ENCODE results near the gene RPS6KA1. TPM values are rescaled to one million over a fixed set of nuclear protein-coding genes. Genes with fewer than 3 reads are reported as not detected.
"Not testable (repeated sequence)": the region's sequence is repeated elsewhere in the genome, so short reads cannot be mapped to it uniquely, and the experiment has no call there.

Gene RPS6KA1
- total RNA-seq, 1 donor from 2014 or later, result 9.6 TPM

- intact Hi-C loops (cut with DNase I), result no loop called here
- Histone ChIP-seq H3K4me3 (no peak overlapping the region), H3K36me3 (no peaks in the 10 kb centered on the region), H3K4me1 (no peaks in the 10 kb centered on the region), H3K27me3 (no peaks in the 10 kb centered on the region), H3K9me3 (no peaks in the 10 kb centered on the region), H3K27ac (no peak overlapping the region)
- no peak for TF ChIP-seq CTCF (IDR thresholded peaks at IDR 0.05)
- no peak for DNase-seq (ENCODE audit: low spot score in 2 of 2)
These were observed 35.6 kb upstream of the RPS6KA1 start for GRCh38 chr1:26493938-26494337.

GRCh38 chr1:26496861-26497260, 32.7 kb upstream of the RPS6KA1 start:
- H3K4me1 ChIP-seq, result peaks cover 0 to 7% of the 10 kb centered on the region in 2 donors
- H3K36me3 ChIP-seq, result no peaks in the 10 kb centered on the region
- no peak overlapping the region for H3K27ac ChIP-seq
- TF ChIP-seq CTCF (IDR thresholded peaks at IDR 0.05), result no peak
- no peak for DNase-seq (ENCODE audit: low spot score in 2 of 2)
- intact Hi-C loops (cut with DNase I), result no loop called here
- H3K9me3 ChIP-seq, result no peaks in the 10 kb centered on the region
- no peaks in the 10 kb centered on the region for H3K27me3 ChIP-seq
- no peak overlapping the region for H3K4me3 ChIP-seq

GRCh38 chr1:26498894-26499293, 30.7 kb upstream of the RPS6KA1 start:
- Histone ChIP-seq H3K27ac (no peak overlapping the region), H3K27me3 (no peaks in the 10 kb centered on the region), H3K4me1 (peaks cover 0 to 7% of the 10 kb centered on the region in 2 donors), H3K36me3 (no peaks in the 10 kb centered on the region), H3K4me3 (no peak overlapping the region), H3K9me3 (no peaks in the 10 kb centered on the region)
- intact Hi-C loops (cut with DNase I), result no loop called here
- TF ChIP-seq CTCF (IDR thresholded peaks at IDR 0.05), result no peak
- no peak for DNase-seq (ENCODE audit: low spot score in 2 of 2)

- Histone ChIP-seq H3K9me3 (no peaks in the 10 kb centered on the region), H3K4me3 (peak overlapping the region; percentile 90 to 95), H3K36me3 (no peaks in the 10 kb centered on the region), H3K4me1 (peaks cover 0 to 7% of the 10 kb centered on the region in 2 donors), H3K27me3 (no peaks in the 10 kb centered on the region), H3K27ac (peak overlapping the region; percentile 81 to 83)
- intact Hi-C loops (cut with DNase I), result loop anchor here (1.0 to 2.0 kb wide), 2 partner anchors 28 to 289 kb away; partner anchors contain the start of gene HMGN2
- no peak for TF ChIP-seq CTCF (IDR thresholded peaks at IDR 0.05)
- DNase-seq (ENCODE audit: low spot score in 2 of 2), result peak; percentile 41 to 92
These were observed 28.9 kb upstream of the RPS6KA1 start for GRCh38 chr1:26500488-26501175.

GRCh38 chr1:26510711-26511110, 18.9 kb upstream of the RPS6KA1 start:
- intact Hi-C loops (cut with DNase I); H3K9me3 ChIP-seq; DNase-seq (ENCODE audit: low spot score in 2 of 2); H3K27ac ChIP-seq; H3K27me3 ChIP-seq; H3K4me3 ChIP-seq; H3K4me1 ChIP-seq; H3K36me3 ChIP-seq: not testable (repeated sequence)

GRCh38 chr1:26515836-26516235, 13.7 kb upstream of the RPS6KA1 start:
- H3K27me3 ChIP-seq; H3K9me3 ChIP-seq; H3K27ac ChIP-seq; DNase-seq (ENCODE audit: low spot score in 2 of 2); H3K4me1 ChIP-seq; intact Hi-C loops (cut with DNase I); H3K36me3 ChIP-seq; H3K4me3 ChIP-seq: not testable (repeated sequence)
